ENCODE data around the gene KIRREL3. TPM values are rescaled to one million over a fixed set of nuclear protein-coding genes. Genes with fewer than 3 reads are reported as not detected.

KIRREL3 gene
- total RNA-seq, 2 experiments from 2014 or later, result not detected

- H3K4me1 ChIP-seq (ENCODE audit: insufficient read depth, low read length), result no peaks in the 10 kb centered on the region
- no peaks in the 10 kb centered on the region for H3K36me3 ChIP-seq (ENCODE audit: insufficient read depth, low read length)
- no peaks in the 10 kb centered on the region for H3K9me3 ChIP-seq (ENCODE audit: control insufficient read depth in 1 of 2, insufficient read depth in 1 of 2, low read length in 2 of 2)
- intact Hi-C loops (cut with DNase I, micrococcal nuclease), result no loop called here
- H3K27me3 ChIP-seq (ENCODE audit: control insufficient read depth in 1 of 2, insufficient read depth in 2 of 2, low read length in 2 of 2), result no peaks in the 10 kb centered on the region
- no peaks in the 10 kb centered on the region for H3K4me1 Mint-ChIP-seq (ENCODE audit: low read depth)
- no peaks in the 10 kb centered on the region for H3K36me3 Mint-ChIP-seq (ENCODE audit: low read depth)
- no peak overlapping the region for H3K4me3 Mint-ChIP-seq
- ChIA-PET CTCF (no interaction called here), POLR2A (no interaction called here)
- no peaks in the 10 kb centered on the region for H3K9me3 Mint-ChIP-seq
- no peak for TF ChIP-seq CTCF (IDR thresholded peaks at IDR 0.05)
- H3K27me3 Mint-ChIP-seq, result peaks cover 20% of the 10 kb centered on the region
- DNase-seq (no peak), ATAC-seq (ENCODE audit: poor library complexity) (no peak)
- no peak overlapping the region for H3K4me3 ChIP-seq (ENCODE audit: low read length)
- H3K27ac ChIP-seq (ENCODE audit: low read depth in 1 of 2, low read length in 2 of 2), result no peak overlapping the region
- H3K27ac Mint-ChIP-seq, result no peak overlapping the region
Measured at GRCh38 chr11:126645186-126645585, 355.4 kb downstream of the KIRREL3 start.

DNA sequence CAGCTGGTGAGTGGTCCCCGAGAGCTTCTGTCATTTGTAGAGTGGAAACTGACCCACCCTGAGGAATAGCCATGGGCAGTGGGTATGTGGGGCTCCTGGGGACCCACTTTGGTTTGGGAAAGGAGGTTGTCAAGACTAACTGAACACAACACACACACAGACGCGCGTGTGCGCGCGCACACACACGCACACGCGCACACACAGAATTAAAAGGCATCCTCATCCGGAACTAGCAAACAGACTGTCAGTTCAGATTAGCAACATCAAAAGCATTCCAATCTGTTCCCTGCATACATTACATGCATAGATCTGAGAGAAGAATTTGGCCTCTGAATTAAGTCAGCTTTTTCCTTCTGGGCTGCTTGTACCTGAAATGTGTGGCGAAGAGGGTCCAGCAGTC lies 360.4 kb downstream of the KIRREL3 start:
- intact Hi-C loops (cut with DNase I, micrococcal nuclease), result no loop called here
- Histone ChIP-seq H3K27me3 (ENCODE audit: control insufficient read depth in 1 of 2, insufficient read depth in 2 of 2, low read length in 2 of 2) (peaks cover 0 to 5% of the 10 kb centered on the region in 2 experiments), H3K9me3 (ENCODE audit: control insufficient read depth in 1 of 2, insufficient read depth in 1 of 2, low read length in 2 of 2) (no peaks in the 10 kb centered on the region), H3K36me3 (ENCODE audit: insufficient read depth, low read length) (no peaks in the 10 kb centered on the region), H3K4me1 (ENCODE audit: insufficient read depth, low read length) (no peaks in the 10 kb centered on the region), H3K4me3 (ENCODE audit: low read length) (no peak overlapping the region), H3K27ac (ENCODE audit: low read depth in 1 of 2, low read length in 2 of 2) (no peak overlapping the region)
- DNase-seq (no peak), ATAC-seq (ENCODE audit: poor library complexity) (no peak)
- POLR2A ChIA-PET, result no interaction called here
- Mint-ChIP-seq H3K4me1 (ENCODE audit: low read depth) (no peaks in the 10 kb centered on the region), H3K27me3 (peaks cover 35% of the 10 kb centered on the region), H3K27ac (no peak overlapping the region), H3K36me3 (ENCODE audit: low read depth) (no peaks in the 10 kb centered on the region), H3K4me3 (no peak overlapping the region), H3K9me3 (no peaks in the 10 kb centered on the region)
- TF ChIP-seq CTCF (IDR thresholded peaks at IDR 0.05), result no peak
- CTCF ChIA-PET, result no interaction called here

DNA sequence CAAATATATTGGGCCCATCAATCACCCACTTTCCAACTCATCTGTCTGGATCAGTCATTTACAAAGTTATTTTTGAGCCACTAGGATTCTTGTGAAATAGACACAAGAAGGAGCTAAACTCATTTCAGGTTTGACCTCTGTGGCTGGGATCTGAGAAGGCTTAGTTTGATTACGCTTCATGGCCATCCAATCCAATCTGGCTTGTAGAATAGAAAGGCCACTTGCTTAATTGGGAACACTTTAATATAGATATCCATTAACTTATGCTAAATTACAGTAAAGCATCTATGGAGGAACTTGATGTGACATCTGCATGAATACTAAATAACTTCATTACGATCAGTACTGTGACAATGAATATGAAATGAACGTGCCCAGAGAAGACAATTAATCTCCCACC lies 360.9 kb downstream of the KIRREL3 start:
- TF ChIP-seq CTCF (IDR thresholded peaks at IDR 0.05), result no peak
- Mint-ChIP-seq H3K9me3 (no peaks in the 10 kb centered on the region), H3K4me3 (no peak overlapping the region), H3K4me1 (ENCODE audit: low read depth) (no peaks in the 10 kb centered on the region), H3K27me3 (peaks cover 35% of the 10 kb centered on the region), H3K27ac (no peak overlapping the region), H3K36me3 (ENCODE audit: low read depth) (no peaks in the 10 kb centered on the region)
- no peaks in the 10 kb centered on the region for H3K9me3 ChIP-seq (ENCODE audit: control insufficient read depth in 1 of 2, insufficient read depth in 1 of 2, low read length in 2 of 2)
- POLR2A ChIA-PET, result no interaction called here
- intact Hi-C loops (cut with DNase I, micrococcal nuclease), result no loop called here
- H3K36me3 ChIP-seq (ENCODE audit: insufficient read depth, low read length), result no peaks in the 10 kb centered on the region
- no peak for ATAC-seq (ENCODE audit: poor library complexity)
- CTCF ChIA-PET, result no interaction called here
- no peak overlapping the region for H3K27ac ChIP-seq (ENCODE audit: low read depth in 1 of 2, low read length in 2 of 2)
- no peak overlapping the region for H3K4me3 ChIP-seq (ENCODE audit: low read length)
- H3K27me3 ChIP-seq (ENCODE audit: control insufficient read depth in 1 of 2, insufficient read depth in 2 of 2, low read length in 2 of 2), result peaks cover 0 to 5% of the 10 kb centered on the region in 2 experiments
- no peak for DNase-seq
- no peaks in the 10 kb centered on the region for H3K4me1 ChIP-seq (ENCODE audit: insufficient read depth, low read length)

Measured in CD4-positive, alpha-beta T cell (primary cell).